Pericardium fibroblast (primary cell): ENCODE results near the gene P2RX4. TPM values are rescaled to one million over a fixed set of nuclear protein-coding genes. Genes with fewer than 3 reads are reported as not detected.

Experiments used
- total RNA-seq: library from RNA; depleted of rRNA; stranded (reverse); fragments of >200 nt; gene quantifications from 2 replicates; pipeline ENCODE4 v1.2.3, GENCODE V29; 2015

Gene P2RX4, protein sequence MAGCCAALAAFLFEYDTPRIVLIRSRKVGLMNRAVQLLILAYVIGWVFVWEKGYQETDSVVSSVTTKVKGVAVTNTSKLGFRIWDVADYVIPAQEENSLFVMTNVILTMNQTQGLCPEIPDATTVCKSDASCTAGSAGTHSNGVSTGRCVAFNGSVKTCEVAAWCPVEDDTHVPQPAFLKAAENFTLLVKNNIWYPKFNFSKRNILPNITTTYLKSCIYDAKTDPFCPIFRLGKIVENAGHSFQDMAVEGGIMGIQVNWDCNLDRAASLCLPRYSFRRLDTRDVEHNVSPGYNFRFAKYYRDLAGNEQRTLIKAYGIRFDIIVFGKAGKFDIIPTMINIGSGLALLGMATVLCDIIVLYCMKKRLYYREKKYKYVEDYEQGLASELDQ
- total RNA-seq, result 12.5 and 43.8 TPM in 2 replicates

DNA sequence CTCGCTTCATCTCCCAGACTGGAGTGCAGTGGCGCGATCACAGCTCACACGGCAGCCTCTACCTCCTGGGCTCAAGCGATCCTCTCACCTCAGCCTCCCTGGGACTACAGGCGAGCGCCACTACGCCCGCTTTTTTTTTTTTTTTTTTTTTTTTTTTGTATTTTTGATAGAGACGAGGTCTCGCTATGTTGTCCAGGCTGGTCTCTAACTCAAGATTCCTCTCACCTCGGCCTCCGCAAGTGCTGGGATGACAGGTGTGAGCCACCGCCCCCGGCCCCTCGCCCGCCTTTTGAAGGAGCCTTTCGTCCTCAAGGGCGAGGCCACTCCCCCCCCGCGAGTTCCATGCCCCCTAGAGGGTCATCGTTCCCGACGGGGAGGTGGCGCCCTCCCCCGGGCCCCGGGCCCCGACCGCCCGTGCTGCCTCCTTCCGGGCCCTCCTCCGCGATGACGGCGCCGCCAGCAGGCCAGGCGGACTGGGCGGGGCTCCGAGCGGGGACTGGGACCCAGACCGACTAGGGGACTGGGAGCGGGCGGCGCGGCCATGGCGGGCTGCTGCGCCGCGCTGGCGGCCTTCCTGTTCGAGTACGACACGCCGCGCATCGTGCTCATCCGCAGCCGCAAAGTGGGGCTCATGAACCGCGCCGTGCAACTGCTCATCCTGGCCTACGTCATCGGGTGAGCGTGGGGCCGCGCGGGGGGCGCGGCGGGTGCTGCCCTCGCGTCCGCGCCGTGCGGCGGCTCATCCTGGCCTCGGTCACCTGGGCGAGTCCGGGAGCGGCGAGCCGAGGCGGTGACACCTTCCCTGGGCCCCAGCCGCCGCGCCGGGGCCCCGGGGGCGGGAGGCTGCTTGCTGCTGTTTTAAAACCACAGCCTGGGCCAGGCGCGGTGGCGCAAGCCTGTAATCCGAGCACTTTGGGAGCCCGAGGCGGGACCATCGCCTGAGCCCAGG lies at the start of gene P2RX4:
Gene P2RX4, plus strand, starts transcription at position 506 of the 949 bp plus-strand sequence. Its CDS starts 36 bp downstream, at position 542.

Other genes starting within 250 kb of the P2RX4 start
- 0.23 TPM in 1 of 2 replicates, not detected in the other for gene HNF1A, start 231.6 kb upstream of the P2RX4 start, total RNA-seq
- 8.5 and 12.5 TPM in 2 replicates for gene C12orf43, start 193.6 kb upstream of the P2RX4 start, total RNA-seq
- 0.34 TPM in 1 of 2 replicates, not detected in the other for gene OASL, start 170.9 kb upstream of the P2RX4 start, total RNA-seq
- gene P2RX7, start 77.3 kb upstream of the P2RX4 start, total RNA-seq, result 2.5 TPM in 1 of 2 replicates, not detected in the other
- gene CAMKK2, start 86.6 kb downstream of the P2RX4 start, total RNA-seq, result 22.1 and 25.7 TPM in 2 replicates
- gene ANAPC5, start 142.3 kb downstream of the P2RX4 start, total RNA-seq, result 85.1 and 101 TPM in 2 replicates
- 31.0 and 32.2 TPM in 2 replicates for gene RNF34, start 190.0 kb downstream of the P2RX4 start, total RNA-seq